Measurements from ENCODE around the gene CCDC27.

CCDC27 gene

GRCh38 chr1:3733883-3734589 is 18.2 kb upstream of the CCDC27 start:
- no peak overlapping the region for H3K27ac ChIP-seq
- no peaks in the 10 kb centered on the region for H3K27me3 ChIP-seq (replicated peaks)
- peaks cover 10% of the 10 kb centered on the region for H3K36me3 ChIP-seq (replicated peaks)
- TF ChIP-seq CTCF (IDR thresholded peaks at IDR 0.05; ENCODE audit: low read depth, low read length, missing control alignments): no peak
- no peak for DNase-seq
- no peak overlapping the region for H3K4me3 ChIP-seq (ENCODE audit: low read depth, low read length)
- in situ Hi-C loops (cut with HindIII; ENCODE audit: low pct_ligation_motif_present, low sequenced_read_pairs): no loop called here

- peaks cover 10% of the 10 kb centered on the region for H3K36me3 ChIP-seq (replicated peaks)
- no peaks in the 10 kb centered on the region for H3K27me3 ChIP-seq (replicated peaks)
- TF ChIP-seq CTCF (IDR thresholded peaks at IDR 0.05; ENCODE audit: low read depth, low read length, missing control alignments): no peak
- H3K27ac ChIP-seq: no peak overlapping the region
- no peak overlapping the region for H3K4me3 ChIP-seq (ENCODE audit: low read depth, low read length)
- in situ Hi-C loops (cut with HindIII; ENCODE audit: low pct_ligation_motif_present, low sequenced_read_pairs): no loop called here
- no peak for DNase-seq
Measured at GRCh38 chr1:3734602-3735001, 17.6 kb upstream of the CCDC27 start.

GRCh38 chr1:3735027-3735681 is 17.1 kb upstream of the CCDC27 start:
- Histone ChIP-seq H3K27ac (no peak overlapping the region), H3K4me3 (ENCODE audit: low read depth, low read length) (no peak overlapping the region), H3K36me3 (replicated peaks) (peaks cover 10% of the 10 kb centered on the region), H3K27me3 (replicated peaks) (no peaks in the 10 kb centered on the region)
- DNase-seq: no peak
- in situ Hi-C loops (cut with HindIII; ENCODE audit: low pct_ligation_motif_present, low sequenced_read_pairs): no loop called here
- TF ChIP-seq CTCF (IDR thresholded peaks at IDR 0.05; ENCODE audit: low read depth, low read length, missing control alignments): no peak

GRCh38 chr1:3735688-3736087 is 16.6 kb upstream of the CCDC27 start:
- Histone ChIP-seq H3K27ac (peak overlapping the region; percentile 29), H3K36me3 (replicated peaks) (peaks cover 10% of the 10 kb centered on the region)
- in situ Hi-C loops (cut with HindIII; ENCODE audit: low pct_ligation_motif_present, low sequenced_read_pairs): no loop called here

DNA sequence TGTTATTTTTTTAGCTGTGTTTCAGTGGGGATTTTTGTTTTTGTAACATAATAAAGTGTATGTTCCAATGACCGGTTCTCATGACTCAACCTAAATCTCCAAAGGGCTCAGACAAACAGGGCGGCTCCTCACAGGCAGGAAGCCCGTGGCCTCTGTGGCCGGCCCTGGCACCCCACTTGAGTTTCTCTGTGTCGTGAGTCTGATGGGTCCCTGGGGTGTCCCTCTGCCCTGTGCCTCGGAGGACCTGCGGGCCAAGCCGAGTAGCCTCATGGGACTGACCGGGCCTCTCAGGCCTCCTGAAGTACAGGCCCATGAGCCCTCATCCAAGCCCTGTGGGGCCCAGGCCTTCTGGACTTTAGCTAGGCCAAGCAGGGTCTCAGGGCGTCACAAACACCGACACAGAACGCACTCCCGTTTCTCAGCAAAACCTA is 16.1 kb upstream of the CCDC27 start:
- H3K27me3 ChIP-seq (replicated peaks): no peaks in the 10 kb centered on the region
- peak; percentile 18 for DNase-seq
- TF ChIP-seq CTCF (IDR thresholded peaks at IDR 0.05; ENCODE audit: low read depth, low read length, missing control alignments): no peak
- peak overlapping the region; percentile 29 for H3K27ac ChIP-seq
- no peak overlapping the region for H3K4me3 ChIP-seq (ENCODE audit: low read depth, low read length)
- in situ Hi-C loops (cut with HindIII; ENCODE audit: low pct_ligation_motif_present, low sequenced_read_pairs): no loop called here
- peaks cover 10% of the 10 kb centered on the region for H3K36me3 ChIP-seq (replicated peaks)

More at GRCh38 chr1:3735688-3736087, 16.6 kb upstream of the CCDC27 start:
- H3K4me3 ChIP-seq (ENCODE audit: low read depth, low read length): no peak overlapping the region
- no peaks in the 10 kb centered on the region for H3K27me3 ChIP-seq (replicated peaks)
- peak; percentile 8 for DNase-seq
- no peak for TF ChIP-seq CTCF (IDR thresholded peaks at IDR 0.05; ENCODE audit: low read depth, low read length, missing control alignments)

All from brain microvascular endothelial cell (primary cell).